Measurements from ENCODE around the gene URB2.
A peak's percentile ranks its signal among the peaks of the same experiment; 100 is the strongest.

Gene URB2

DNA sequence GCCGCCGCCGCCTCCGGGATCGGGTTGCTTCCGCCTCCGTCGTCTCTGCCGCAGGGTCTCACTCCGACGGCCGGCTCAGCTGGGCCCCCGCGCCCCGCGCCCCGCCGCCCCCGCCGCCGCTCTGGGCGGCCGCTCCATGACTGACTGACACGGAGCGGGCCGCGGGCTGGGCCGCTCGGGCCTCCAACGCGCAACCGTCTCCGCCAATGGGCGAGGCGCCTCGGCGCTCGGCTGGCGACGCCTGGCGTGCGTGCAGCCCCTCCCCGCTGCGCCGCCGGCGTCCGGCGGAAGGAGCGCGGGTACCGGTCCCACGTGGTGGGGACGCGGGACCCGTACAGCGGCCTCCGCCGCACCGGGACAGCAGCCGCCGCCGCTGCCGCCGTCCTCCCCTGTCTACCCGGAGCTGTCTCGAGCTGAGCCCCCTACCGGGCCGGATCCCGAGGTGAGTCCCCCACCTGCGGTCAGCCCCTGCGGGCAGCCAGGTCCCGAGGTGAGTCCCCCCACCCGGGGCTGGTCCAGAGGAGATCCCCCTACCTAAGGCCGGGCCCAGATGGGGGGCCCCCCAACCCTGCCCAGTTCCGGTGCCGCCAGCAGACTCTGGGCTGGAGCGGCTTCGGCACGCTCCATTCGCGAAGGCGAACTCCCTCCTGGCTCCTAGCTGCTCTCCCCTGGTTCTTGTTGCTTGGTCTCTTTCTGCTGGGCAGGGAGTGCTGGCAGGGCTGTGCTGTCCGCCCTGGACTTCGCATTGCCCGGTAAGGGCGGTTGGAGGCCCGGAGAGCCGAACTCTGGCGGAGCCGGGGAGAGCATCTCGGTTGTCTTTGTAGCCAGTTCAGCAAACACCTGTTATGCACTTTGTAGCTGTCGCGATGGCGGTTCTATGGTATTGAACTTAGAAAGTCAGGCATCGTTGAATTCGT lies at the start of gene URB2, which contains the start of gene TAF5L (continued):
- TF ChIP-seq ZNF398 (tag by site-specific recombination; IDR thresholded peaks at IDR 0.05) (peak; percentile 75), ZNF433 (tag by site-specific recombination; IDR thresholded peaks at IDR 0.05; ENCODE audit: low read depth) (no peak), ZBTB1 (tag by site-specific recombination; IDR thresholded peaks at IDR 0.05) (peak; percentile 85; the same call in 1 of the 2 replicates), ZNF239 (tag by site-specific recombination; IDR thresholded peaks at IDR 0.05) (no peak), ZNF169 (tag by site-specific recombination; IDR thresholded peaks at IDR 0.05) (no peak), ZNF544 (tag by site-specific recombination; IDR thresholded peaks at IDR 0.05) (no peak), YY1 (tag by site-specific recombination; IDR thresholded peaks at IDR 0.05) (peak; percentile 62), ZNF138 (tag by site-specific recombination; IDR thresholded peaks at IDR 0.05; ENCODE audit: borderline replicate concordance) (no peak), ZNF366 (tag by site-specific recombination; conservative IDR thresholded peaks at IDR 0.05) (no peak), HIC1 (tag by site-specific recombination; IDR thresholded peaks at IDR 0.05) (peak; percentile 82), IKZF3 (tag by site-specific recombination; IDR thresholded peaks at IDR 0.05) (peak; percentile 65), KLF7 (tag by site-specific recombination; IDR thresholded peaks at IDR 0.05; ENCODE audit: borderline replicate concordance) (no peak; the same call in 1 of the 2 replicates), SP7 (tag by site-specific recombination; IDR thresholded peaks at IDR 0.05) (peak; percentile 81), ZNF121 (tag by site-specific recombination; IDR thresholded peaks at IDR 0.05) (peak; percentile 66), ZNF155 (tag by site-specific recombination; IDR thresholded peaks at IDR 0.05) (no peak), ZNF423 (tag by site-specific recombination; IDR thresholded peaks at IDR 0.05) (no peak), ZSCAN23 (tag by site-specific recombination; IDR thresholded peaks at IDR 0.05) (no peak), ZNF302 (tag by site-specific recombination; IDR thresholded peaks at IDR 0.05; ENCODE audit: low read depth) (no peak), ZFP69B (tag by site-specific recombination; IDR thresholded peaks at IDR 0.05) (peak; percentile 86), ZNF24 (tag by site-specific recombination; IDR thresholded peaks at IDR 0.05) (0 out of 2 replicates have a peak, but pooled peaks have one; percentile 32), GLI2 (tag by site-specific recombination; IDR thresholded peaks at IDR 0.05; ENCODE audit: borderline replicate concordance, low read depth) (no peak), ZNF274 (IDR thresholded peaks at IDR 0.05; ENCODE audit: low read length) (no peak), ZNF274 (tag by site-specific recombination; IDR thresholded peaks at IDR 0.05; ENCODE audit: borderline replicate concordance) (no peak), MYNN (tag by site-specific recombination; IDR thresholded peaks at IDR 0.05; ENCODE audit: borderline replicate concordance) (no peak), ZNF26 (tag by site-specific recombination; IDR thresholded peaks at IDR 0.05) (no peak)
- TF ChIP-seq, protein P1, sequence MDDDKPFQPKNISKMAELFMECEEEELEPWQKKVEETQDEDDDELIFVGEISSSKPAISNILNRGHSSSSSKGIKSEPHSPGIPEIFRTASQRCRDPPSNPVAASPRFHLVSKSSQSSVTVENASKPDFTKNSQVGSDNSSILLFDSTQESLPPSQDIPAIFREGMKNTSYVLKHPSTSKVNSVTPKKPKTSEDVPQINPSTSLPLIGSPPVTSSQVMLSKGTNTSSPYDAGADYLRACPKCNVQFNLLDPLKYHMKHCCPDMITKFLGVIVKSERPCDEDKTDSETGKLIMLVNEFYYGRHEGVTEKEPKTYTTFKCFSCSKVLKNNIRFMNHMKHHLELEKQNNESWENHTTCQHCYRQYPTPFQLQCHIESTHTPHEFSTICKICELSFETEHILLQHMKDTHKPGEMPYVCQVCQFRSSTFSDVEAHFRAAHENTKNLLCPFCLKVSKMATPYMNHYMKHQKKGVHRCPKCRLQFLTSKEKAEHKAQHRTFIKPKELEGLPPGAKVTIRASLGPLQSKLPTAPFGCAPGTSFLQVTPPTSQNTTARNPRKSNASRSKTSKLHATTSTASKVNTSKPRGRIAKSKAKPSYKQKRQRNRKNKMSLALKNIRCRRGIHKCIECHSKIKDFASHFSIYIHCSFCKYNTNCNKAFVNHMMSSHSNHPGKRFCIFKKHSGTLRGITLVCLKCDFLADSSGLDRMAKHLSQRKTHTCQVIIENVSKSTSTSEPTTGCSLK (tag by site-specific recombination; IDR thresholded peaks at IDR 0.05), result no peak
- TF ChIP-seq, protein P2, sequence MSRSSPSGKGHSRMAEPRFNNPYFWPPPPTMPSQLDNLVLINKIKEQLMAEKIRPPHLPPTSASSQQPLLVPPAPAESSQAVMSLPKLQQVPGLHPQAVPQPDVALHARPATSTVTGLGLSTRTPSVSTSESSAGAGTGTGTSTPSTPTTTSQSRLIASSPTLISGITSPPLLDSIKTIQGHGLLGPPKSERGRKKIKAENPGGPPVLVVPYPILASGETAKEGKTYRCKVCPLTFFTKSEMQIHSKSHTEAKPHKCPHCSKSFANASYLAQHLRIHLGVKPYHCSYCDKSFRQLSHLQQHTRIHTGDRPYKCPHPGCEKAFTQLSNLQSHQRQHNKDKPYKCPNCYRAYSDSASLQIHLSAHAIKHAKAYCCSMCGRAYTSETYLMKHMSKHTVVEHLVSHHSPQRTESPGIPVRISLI (tag by site-specific recombination; IDR thresholded peaks at IDR 0.05), result no peak
- TF ChIP-seq, protein P3, sequence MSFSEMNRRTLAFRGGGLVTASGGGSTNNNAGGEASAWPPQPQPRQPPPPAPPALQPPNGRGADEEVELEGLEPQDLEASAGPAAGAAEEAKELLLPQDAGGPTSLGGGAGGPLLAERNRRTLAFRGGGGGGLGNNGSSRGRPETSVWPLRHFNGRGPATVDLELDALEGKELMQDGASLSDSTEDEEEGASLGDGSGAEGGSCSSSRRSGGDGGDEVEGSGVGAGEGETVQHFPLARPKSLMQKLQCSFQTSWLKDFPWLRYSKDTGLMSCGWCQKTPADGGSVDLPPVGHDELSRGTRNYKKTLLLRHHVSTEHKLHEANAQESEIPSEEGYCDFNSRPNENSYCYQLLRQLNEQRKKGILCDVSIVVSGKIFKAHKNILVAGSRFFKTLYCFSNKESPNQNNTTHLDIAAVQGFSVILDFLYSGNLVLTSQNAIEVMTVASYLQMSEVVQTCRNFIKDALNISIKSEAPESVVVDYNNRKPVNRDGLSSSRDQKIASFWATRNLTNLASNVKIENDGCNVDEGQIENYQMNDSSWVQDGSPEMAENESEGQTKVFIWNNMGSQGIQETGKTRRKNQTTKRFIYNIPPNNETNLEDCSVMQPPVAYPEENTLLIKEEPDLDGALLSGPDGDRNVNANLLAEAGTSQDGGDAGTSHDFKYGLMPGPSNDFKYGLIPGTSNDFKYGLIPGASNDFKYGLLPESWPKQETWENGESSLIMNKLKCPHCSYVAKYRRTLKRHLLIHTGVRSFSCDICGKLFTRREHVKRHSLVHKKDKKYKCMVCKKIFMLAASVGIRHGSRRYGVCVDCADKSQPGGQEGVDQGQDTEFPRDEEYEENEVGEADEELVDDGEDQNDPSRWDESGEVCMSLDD (tag by site-specific recombination; IDR thresholded peaks at IDR 0.05), result peak; percentile 89
